ENCODE data around the gene STX8.

- TF ChIP-seq POLR2A (IDR thresholded peaks at IDR 0.05; ENCODE audit: low read depth, low read length): no peak
- no peak for TF ChIP-seq TAF1 (IDR thresholded peaks at IDR 0.05; ENCODE audit: borderline replicate concordance, low read depth, low read length)
- no peak for TF ChIP-seq POLR2AphosphoS5 (IDR thresholded peaks at IDR 0.05; ENCODE audit: low read depth, low read length)
These were observed 23.0 kb upstream of the STX8 start for GRCh38 chr17:9598661-9599060.

Measured in GM12892 (cell line).